GM18508 (cell line): ENCODE results near the gene TAF1B.

Experiments used
- ATAC-seq: cut with Tn5 transposase; IDR thresholded peaks from one replicate; pipeline ENCODE4 v1.9.1; 2021; ENCODE audit warnings: moderate number of reproducible peaks; ENCODE audit not compliant: insufficient read depth, unreplicated experiment

The TAF1B gene

GRCh38 chr2:9980520-9980919, 137.2 kb downstream of the TAF1B start:
- no peak for ATAC-seq

- no peak for ATAC-seq
Observed at GRCh38 chr2:9981655-9982054, 138.4 kb downstream of the TAF1B start.

- no peak for ATAC-seq
Observed at GRCh38 chr2:9982248-9982647, 139.0 kb downstream of the TAF1B start.

- no peak for ATAC-seq
Observed at GRCh38 chr2:9982891-9983290, 139.6 kb downstream of the TAF1B start.

GRCh38 chr2:9983401-9984216, 140.3 kb downstream of the TAF1B start:
- no peak for ATAC-seq
